Heart left ventricle (tissue), 16 donors: ENCODE data around the gene ANKH. TPM values are rescaled to one million over a fixed set of nuclear protein-coding genes. Genes with fewer than 3 reads are reported as not detected.
A peak's percentile ranks its signal among the peaks of the same experiment; 100 is the strongest.

ENCODE experiments used
- ATAC-seq, 4 donors: fragments of 200-7000 bp; cut with Tn5 transposase; one replicate each; pipeline ENCODE4 v1.9.1; 2020 to 2022; ENCODE audit warnings: moderate library complexity in 4 of 4, mild to moderate bottlenecking in 3 of 4, moderate number of reproducible peaks in 1 of 4
- DNase-seq, 5 donors: peaks; one replicate each; pipeline ENCODE4 v3.0.0-alpha.2; 2020
- H3K27ac ChIP-seq, 12 donors: fragments of 200-600 bp; sonication (generic) in 4 of 12; one replicate each; pipeline versions ENCODE4 v1.5.0 to v1.8.0; 2016 to 2022; ENCODE audit warnings: mild to moderate bottlenecking in 2 of 12
- H3K27me3 ChIP-seq, 9 donors: fragments of 200-600 bp; sonication (generic) in 2 of 9; one replicate each; pipeline versions ENCODE4 v1.5.1 to v1.8.0; 2016 to 2022; ENCODE audit warnings: mild to moderate bottlenecking in 3 of 9
- H3K36me3 ChIP-seq, 9 donors: fragments of 200-600 bp; sonication (generic) in 2 of 9; one replicate each; pipeline versions ENCODE4 v1.5.0 to v1.8.0; 2018 to 2022; ENCODE audit warnings: mild to moderate bottlenecking in 2 of 9
- H3K4me1 ChIP-seq, 12 donors: fragments of 200-600 bp; sonication (generic) in 4 of 12; one replicate each; pipeline versions ENCODE4 v1.5.0 to v1.8.0; 2016 to 2022; ENCODE audit warnings: mild to moderate bottlenecking in 3 of 12
- H3K4me3 ChIP-seq, 12 donors: fragments of 200-600 bp; sonication (generic) in 4 of 12; one replicate each; pipeline versions ENCODE4 v1.5.0 to v1.8.0; 2017 to 2022; ENCODE audit warnings: mild to moderate bottlenecking in 9 of 12, moderate library complexity in 4 of 12
- H3K9me3 ChIP-seq, 12 donors: fragments of 200-600 bp; sonication (generic) in 4 of 12; one replicate each; pipeline versions ENCODE4 v1.5.0 to v1.8.0; 2016 to 2022; ENCODE audit warnings: mild to moderate bottlenecking in 1 of 12
- CTCF ChIP-seq, 12 donors: fragments of 200-600 bp; sonication (generic) in 4 of 12; IDR thresholded peaks; one replicate each; pipeline versions ENCODE4 v1.5.0 to v1.8.0; 2018 to 2022; ENCODE audit warnings: antibody characterized with exemption in 12 of 12, mild to moderate bottlenecking in 5 of 12
- POLR2A ChIP-seq, 2 donors: fragments of 450-650 bp; IDR thresholded peaks; one replicate each; pipeline ENCODE4 v1.6.1; 2017; ENCODE audit warnings: antibody characterized with exemption in 2 of 2, mild to moderate bottlenecking in 2 of 2, moderate library complexity in 2 of 2
- WGBS, 4 donors: extraction: QIAGEN DNeasy Blood & Tissue Kit in 2 of 4; methylation state at CpG; one replicate each; pipeline versions ENCODE4 v1.1.5 to v1.1.7; 2013 to 2018; 5-methylcytosine and 5-hydroxymethylcytosine counted together
- intact Hi-C, 10 donors: fragments of 100-400 bp; cut with DNase I; formaldehyde crosslinking; loops; one replicate each; pipeline versions ENCODE4 v1.11.1 to v1.14.2; 2022
- polyA plus RNA-seq, 2 donors: library from polyadenylated mRNA; stranded (reverse); fragments of 200-250 nt; gene quantifications; one replicate each; pipeline ENCODE4 v1.2.3, GENCODE V29; 2013
- total RNA-seq, 9 donors: library from RNA; depleted of rRNA in 2 of 9; stranded (reverse); fragments of >200 nt in 2 of 9; fragmentation: NEBNext Ultra II Directional in 3 of 9; extraction: Animal tissue kit (Norgen Biotek cat#: 25700) in 3 of 9; gene quantifications; one replicate each; pipeline versions ENCODE4 v1.1.0 to v1.2.4, GENCODE V29; 2016 to 2023
- donor health status: ischemic (EF 13 %, LVEDD 7.1; RV severe dilation, severe dysfunction).
- donor health status: healthy with polysubstance abuse.
- donor health status: DM: no; HTN: yes; CAD: no.
- donor health status: DM: no; HTN: no; CAD: no.
- donor health status: ischemic (EF 25% LVEDD 6.9; RV normal size, moderate dysfunction).
- donor health status: ischemic (EF 25% LVEDD 5.7; RV mildly dilated, moderate dysfunction).
- donor health status: healthy.
- donor health status: DM: yes; HTN: yes; CAD: no.
- donor health status: ischemic (EF 35%, LVEDD 5.7; RV mildly dilated, moderate dysfunction).
- donor health status: nonischemic (EF 11% LVEDD 7.7; RV severe dilation, severe dysfunction).
- donor health status: DM: yes; HTN: yes; CAD: no.
- donor health status: PGD.
- donor health status: ischemic (EF 29% LVEDD 5.4; RV normal size, mild dysfunction).
- donor health status: nonischemic (EF 23%, LVEDD 6.1; RV moderate dilation, normal function).

The ANKH gene
- total and polyA plus RNA-seq, 11 donors: 54.1 to 260 (median 168) TPM

- peak within 1 kb of the TSS; percentile 46 to 88 (median 74) for H3K4me3 ChIP-seq
- no peaks in the 10 kb centered on the region for H3K27me3 ChIP-seq
- peak within 1 kb of the TSS; percentile 80 to 98 (median 91) for H3K27ac ChIP-seq
- peaks cover 0 to 5% (median 0%) of the 10 kb centered on the region in 9 donors for H3K36me3 ChIP-seq
- peaks cover 0 to 52% (median 40%) of the 10 kb centered on the region in 12 donors for H3K4me1 ChIP-seq
- ATAC-seq (peak; percentile 93 to 98 (median 96)), DNase-seq (peak; percentile 92 to 97 (median 94))
- TF ChIP-seq CTCF (IDR thresholded peaks at IDR 0.05): no peak
- peak; percentile 9 to 93 for TF ChIP-seq POLR2A (IDR thresholded peaks at IDR 0.05)
- H3K9me3 ChIP-seq: no peaks in the 10 kb centered on the region
- intact Hi-C loops: loop anchor here in 2 of 10 donors (5.0 kb wide), 2 partner anchors 272 to 312 kb away; no protein-coding TSS in a partner anchor
- 0 to 1% (median 0%) methylated on average over 26 to 115 of the region's 115 CpGs for WGBS, 4 donors
Measured at GRCh38 chr5:14664270-14665100, 207.1 kb downstream of the ANKH start, which contains the start of gene OTULIN. Gene OTULIN (plus strand): TSS chr5:14664718. CDS start chr5:14664826, 108 bp downstream.

- TF ChIP-seq POLR2A (IDR thresholded peaks at IDR 0.05) (no peak), CTCF (IDR thresholded peaks at IDR 0.05) (no peak)
- peak in 2 of 5 donors; percentile 19 to 38 for DNase-seq
- peak; percentile 21 to 55 (median 35) for ATAC-seq
- no peaks in the 10 kb centered on the region for H3K9me3 ChIP-seq
- H3K27me3 ChIP-seq: no peaks in the 10 kb centered on the region
- peaks cover 0 to 46% (median 39%) of the 10 kb centered on the region in 12 donors for H3K4me1 ChIP-seq
- WGBS, 4 donors: 2 to 3% (median 2%) methylated on average over 24 of the region's 24 CpGs
- intact Hi-C loops: loop anchor here in 2 of 10 donors (5.0 kb wide), 2 partner anchors 272 to 312 kb away; no protein-coding TSS in a partner anchor
- peaks cover 0 to 5% (median 0%) of the 10 kb centered on the region in 9 donors for H3K36me3 ChIP-seq
- peak overlapping the region; percentile 46 to 88 (median 74) for H3K4me3 ChIP-seq
- peak overlapping the region; percentile 80 to 98 (median 91) for H3K27ac ChIP-seq
Measured at GRCh38 chr5:14663734-14664269, 207.8 kb downstream of the ANKH start.

GRCh38 chr5:14662721-14663260 lies 208.8 kb downstream of the ANKH start:
- ATAC-seq: no peak
- Histone ChIP-seq H3K27ac (peak overlapping the region in 1 of 12 donors; percentile 95), H3K4me1 (peaks cover 0 to 36% (median 31%) of the 10 kb centered on the region in 12 donors), H3K27me3 (no peaks in the 10 kb centered on the region), H3K4me3 (no peak overlapping the region), H3K9me3 (no peaks in the 10 kb centered on the region), H3K36me3 (no peaks in the 10 kb centered on the region)
- no peak for DNase-seq
- TF ChIP-seq POLR2A (IDR thresholded peaks at IDR 0.05) (no peak), CTCF (IDR thresholded peaks at IDR 0.05) (no peak)
- 96 to 97% (median 97%) methylated on average over 7 of the region's 7 CpGs for WGBS, 4 donors
- intact Hi-C loops: loop anchor here in 2 of 10 donors (5.0 kb wide), 2 partner anchors 270 to 310 kb away; no protein-coding TSS in a partner anchor
